ENCODE results near the gene TLL1. TPM values are rescaled to one million over a fixed set of nuclear protein-coding genes. Genes with fewer than 3 reads are reported as not detected.

Gene TLL1
- total RNA-seq, 2 experiments from 2014 or later = not detected

DNA sequence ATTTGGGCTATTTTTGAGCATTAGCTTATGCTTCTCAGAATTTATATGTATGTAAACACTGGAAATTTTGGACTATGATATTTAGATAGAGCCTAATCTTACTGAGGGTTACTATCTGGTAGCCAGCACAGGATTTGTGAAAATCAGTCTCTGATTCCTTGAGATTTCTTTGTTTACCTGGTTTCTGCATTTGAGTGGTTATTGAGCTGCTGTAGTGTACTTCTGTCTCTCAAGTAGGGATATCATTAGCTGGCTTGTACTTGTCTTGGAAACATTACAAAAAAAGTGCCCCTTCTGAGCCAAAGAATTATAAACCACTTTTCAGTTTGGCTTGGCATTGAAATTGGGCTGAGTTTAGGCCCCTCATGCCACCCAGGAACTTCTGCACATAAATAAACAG, 49.7 kb downstream of the TLL1 start:
- CTCF ChIA-PET = interaction anchor here (0.7 kb wide), 1 partner anchor 851 kb away, joined by 3 read pairs; no protein-coding TSS in a partner anchor
- H3K27ac Mint-ChIP-seq = no peak overlapping the region
- H3K36me3 Mint-ChIP-seq = no peaks in the 10 kb centered on the region
- ATAC-seq (no peak), DNase-seq (no peak)
- H3K4me1 Mint-ChIP-seq = no peaks in the 10 kb centered on the region
- peaks cover 2% of the 10 kb centered on the region for H3K9me3 Mint-ChIP-seq (ENCODE audit: low read depth)
- no peak overlapping the region for H3K4me3 Mint-ChIP-seq
- no peaks in the 10 kb centered on the region for H3K27me3 Mint-ChIP-seq

DNA sequence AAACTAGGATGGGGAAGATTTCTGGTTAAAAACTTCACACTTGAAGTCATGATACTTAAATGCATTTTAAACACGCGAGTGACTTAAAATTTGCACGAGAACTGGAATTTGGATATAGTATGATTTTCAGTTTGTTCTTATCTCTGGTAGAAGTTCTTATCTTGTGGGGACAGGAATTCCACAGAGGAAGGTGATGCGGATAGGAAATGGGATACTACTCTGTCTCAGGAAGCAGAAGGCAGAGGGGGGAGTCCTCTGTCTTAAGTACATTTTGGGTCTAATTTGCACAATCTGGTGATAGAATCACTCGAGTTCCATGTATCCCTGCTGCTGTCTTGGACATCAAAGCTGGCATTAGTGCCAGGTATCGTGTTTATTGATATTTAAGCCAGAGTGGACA, 53.3 kb downstream of the TLL1 start:
- Mint-ChIP-seq H3K4me1 (no peaks in the 10 kb centered on the region), H3K4me3 (no peak overlapping the region), H3K9me3 (ENCODE audit: low read depth) (peaks cover 2% of the 10 kb centered on the region), H3K27ac (no peak overlapping the region), H3K27me3 (no peaks in the 10 kb centered on the region), H3K36me3 (no peaks in the 10 kb centered on the region)
- no peak for DNase-seq
- CTCF ChIA-PET = no interaction called here
- ATAC-seq = no peak

DNA sequence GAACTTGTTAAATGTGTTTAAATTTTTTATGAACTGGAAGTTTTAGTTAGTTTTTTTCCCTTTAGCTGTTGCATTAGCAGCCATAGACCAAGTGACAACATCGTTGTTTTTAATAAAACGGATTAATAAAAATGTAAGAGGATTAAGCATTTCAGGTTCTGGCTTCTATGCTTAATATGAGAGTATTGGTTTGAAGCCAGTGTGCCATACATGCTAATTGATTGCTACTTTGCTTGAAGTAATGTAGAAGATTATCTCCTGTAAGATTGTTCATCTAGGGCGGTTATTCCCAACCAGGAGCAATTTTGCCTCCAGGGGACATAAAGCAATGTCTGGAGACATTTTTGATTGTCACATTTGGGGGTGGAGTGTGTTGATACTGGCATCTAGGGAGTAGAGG, 54.3 kb downstream of the TLL1 start:
- Mint-ChIP-seq H3K27ac (no peak overlapping the region), H3K9me3 (ENCODE audit: low read depth) (peaks cover 2% of the 10 kb centered on the region), H3K4me3 (no peak overlapping the region), H3K36me3 (no peaks in the 10 kb centered on the region), H3K27me3 (no peaks in the 10 kb centered on the region), H3K4me1 (no peaks in the 10 kb centered on the region)
- CTCF ChIA-PET = no interaction called here
- DNase-seq (no peak), ATAC-seq (no peak)

DNA sequence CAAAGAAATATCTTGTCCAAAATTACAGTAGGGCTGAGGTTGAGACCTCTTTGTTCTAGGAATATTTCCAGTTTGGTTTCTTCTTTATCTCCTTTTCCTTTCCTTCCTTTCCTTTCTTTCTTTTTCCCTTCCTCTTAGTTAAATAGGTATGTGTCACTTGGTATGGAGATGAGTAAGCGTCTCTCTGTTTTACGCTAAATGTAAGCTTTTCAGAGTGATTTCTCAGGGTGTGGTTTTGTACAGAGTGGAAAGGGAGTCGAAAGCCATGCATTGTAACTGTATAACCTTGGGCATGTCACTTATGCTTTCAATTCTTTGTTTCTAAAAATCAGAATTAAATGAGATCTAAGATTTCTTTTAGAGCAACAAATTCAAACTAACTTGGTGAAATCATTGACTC, 54.8 kb downstream of the TLL1 start:
- DNase-seq = no peak
- no peak overlapping the region for H3K4me3 Mint-ChIP-seq
- peaks cover 2% of the 10 kb centered on the region for H3K9me3 Mint-ChIP-seq (ENCODE audit: low read depth)
- no peaks in the 10 kb centered on the region for H3K27me3 Mint-ChIP-seq
- no peak for ATAC-seq
- no peaks in the 10 kb centered on the region for H3K4me1 Mint-ChIP-seq
- no peak overlapping the region for H3K27ac Mint-ChIP-seq
- CTCF ChIA-PET = no interaction called here
- H3K36me3 Mint-ChIP-seq = no peaks in the 10 kb centered on the region

DNA sequence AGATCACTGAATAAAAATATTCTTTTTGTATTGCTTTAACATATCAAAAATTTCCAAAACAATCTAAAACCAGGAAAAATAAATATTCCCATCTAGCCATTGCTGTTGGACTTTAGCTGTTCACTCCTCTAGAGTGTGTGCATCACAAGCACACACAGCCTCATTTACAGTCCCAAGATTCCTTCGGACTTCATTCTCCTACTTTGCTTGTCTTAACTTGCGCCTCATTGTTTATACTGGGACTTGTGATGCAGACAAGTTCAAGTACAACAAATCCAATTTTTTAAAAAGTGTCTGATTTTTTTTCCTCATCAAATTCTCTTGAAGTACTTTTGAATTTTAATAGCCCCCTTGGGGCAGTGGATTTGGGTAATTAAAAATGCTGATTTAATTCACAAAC, 55.6 kb downstream of the TLL1 start:
- no peaks in the 10 kb centered on the region for H3K27me3 Mint-ChIP-seq
- H3K4me1 Mint-ChIP-seq = no peaks in the 10 kb centered on the region
- H3K9me3 Mint-ChIP-seq (ENCODE audit: low read depth) = peaks cover 2% of the 10 kb centered on the region
- ATAC-seq (no peak), DNase-seq (no peak)
- H3K4me3 Mint-ChIP-seq = no peak overlapping the region
- H3K36me3 Mint-ChIP-seq = no peaks in the 10 kb centered on the region
- CTCF ChIA-PET = no interaction called here
- no peak overlapping the region for H3K27ac Mint-ChIP-seq

DNA sequence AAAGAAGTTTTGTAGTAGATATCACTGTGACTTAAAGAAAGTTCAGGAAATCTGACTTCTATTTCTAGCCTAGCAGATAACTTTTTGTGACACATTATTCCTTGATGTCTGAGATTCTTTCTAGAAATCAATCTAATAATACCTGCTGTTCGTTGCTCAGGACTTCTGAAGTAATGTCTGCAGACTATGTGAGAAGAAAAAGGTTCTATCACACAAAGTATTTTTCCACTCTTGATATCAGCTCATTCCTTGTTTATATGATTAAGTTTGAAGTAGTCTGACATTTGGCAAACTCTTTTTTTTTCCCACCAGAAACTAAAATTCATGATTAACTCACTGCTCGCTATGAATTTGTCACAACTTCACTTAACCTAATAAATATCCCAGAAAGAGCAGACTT, 56.6 kb downstream of the TLL1 start:
- no peak for ATAC-seq
- CTCF ChIA-PET = no interaction called here
- no peak overlapping the region for H3K27ac Mint-ChIP-seq

DNA sequence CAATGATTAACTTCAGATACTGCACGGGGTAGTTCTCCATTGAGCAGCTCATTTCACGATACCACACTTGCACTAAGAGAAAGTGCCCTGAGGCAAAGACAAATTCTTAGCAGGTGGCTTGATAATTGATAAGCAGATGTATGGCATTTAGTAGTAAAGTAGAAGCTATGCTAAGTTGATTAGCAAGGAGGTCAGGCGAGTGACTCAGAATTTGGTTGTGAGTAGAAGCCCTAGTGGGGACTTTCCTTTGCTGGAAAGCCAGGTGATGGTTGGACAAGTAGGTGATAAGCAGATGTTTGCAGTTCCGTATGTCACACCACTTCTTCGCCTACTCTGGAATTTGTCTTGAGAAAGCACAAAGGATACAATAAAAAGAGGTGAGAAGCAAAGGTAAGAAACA, 58.7 kb downstream of the TLL1 start:
- H3K27ac Mint-ChIP-seq = no peak overlapping the region
- no peaks in the 10 kb centered on the region for H3K4me1 Mint-ChIP-seq
- no peaks in the 10 kb centered on the region for H3K27me3 Mint-ChIP-seq
- no peak overlapping the region for H3K4me3 Mint-ChIP-seq
- CTCF ChIA-PET = no interaction called here
- DNase-seq (no peak), ATAC-seq (no peak)
- H3K36me3 Mint-ChIP-seq = no peaks in the 10 kb centered on the region
- H3K9me3 Mint-ChIP-seq (ENCODE audit: low read depth) = no peaks in the 10 kb centered on the region

More for the DNA sequence above, 56.6 kb downstream of the TLL1 start:
- Mint-ChIP-seq H3K27me3 (no peaks in the 10 kb centered on the region), H3K36me3 (no peaks in the 10 kb centered on the region), H3K4me3 (no peak overlapping the region), H3K9me3 (ENCODE audit: low read depth) (no peaks in the 10 kb centered on the region), H3K4me1 (no peaks in the 10 kb centered on the region)
- no peak for DNase-seq

DNA sequence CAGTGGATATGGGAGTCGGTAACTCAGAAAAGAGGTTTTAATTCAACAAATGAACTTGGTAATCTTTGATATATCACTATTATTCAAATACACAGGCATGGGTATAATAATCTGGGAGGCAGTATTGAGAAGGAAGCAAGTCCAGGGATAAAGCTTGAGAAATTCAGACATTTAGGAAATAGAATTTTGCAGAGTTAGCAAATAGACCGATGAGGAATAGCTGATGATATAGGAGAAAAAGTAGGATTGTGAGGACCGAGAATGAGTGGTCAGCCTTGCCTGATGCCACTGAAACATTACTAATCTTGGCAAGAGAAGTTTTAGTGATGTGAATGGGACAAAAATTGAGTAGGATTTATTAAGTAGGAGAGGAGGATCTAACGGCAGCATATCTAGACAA, 71.9 kb downstream of the TLL1 start:
- Mint-ChIP-seq H3K9me3 (ENCODE audit: low read depth) (peaks cover 5% of the 10 kb centered on the region), H3K4me1 (no peaks in the 10 kb centered on the region), H3K36me3 (no peaks in the 10 kb centered on the region), H3K27ac (no peak overlapping the region), H3K27me3 (no peaks in the 10 kb centered on the region), H3K4me3 (no peak overlapping the region)
- DNase-seq (no peak), ATAC-seq (no peak)
- CTCF ChIA-PET = no interaction called here

DNA sequence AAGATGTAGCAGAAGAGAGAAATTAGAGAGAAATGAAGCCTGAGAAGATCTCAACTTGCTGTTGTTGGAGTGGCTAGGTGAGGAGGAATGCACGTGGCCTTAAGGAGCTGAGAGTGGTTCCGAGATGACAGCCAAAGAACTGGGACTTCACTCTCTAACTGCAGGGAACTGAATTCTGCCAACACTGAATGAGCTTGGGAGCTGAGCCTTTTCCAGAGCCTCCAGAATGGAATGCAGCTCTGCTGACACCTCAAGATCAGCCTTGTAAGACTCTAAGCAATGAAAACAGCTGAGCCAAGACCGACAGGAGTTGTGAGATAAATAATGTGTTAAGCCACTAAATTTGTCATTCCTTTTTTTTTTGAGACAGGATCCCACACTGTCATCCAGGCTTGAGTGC, 73.0 kb downstream of the TLL1 start:
- Mint-ChIP-seq H3K27ac (no peak overlapping the region), H3K36me3 (no peaks in the 10 kb centered on the region), H3K27me3 (no peaks in the 10 kb centered on the region), H3K9me3 (ENCODE audit: low read depth) (peaks cover 5% of the 10 kb centered on the region), H3K4me1 (no peaks in the 10 kb centered on the region), H3K4me3 (no peak overlapping the region)
- CTCF ChIA-PET = no interaction called here
- ATAC-seq (no peak), DNase-seq (no peak)

DNA sequence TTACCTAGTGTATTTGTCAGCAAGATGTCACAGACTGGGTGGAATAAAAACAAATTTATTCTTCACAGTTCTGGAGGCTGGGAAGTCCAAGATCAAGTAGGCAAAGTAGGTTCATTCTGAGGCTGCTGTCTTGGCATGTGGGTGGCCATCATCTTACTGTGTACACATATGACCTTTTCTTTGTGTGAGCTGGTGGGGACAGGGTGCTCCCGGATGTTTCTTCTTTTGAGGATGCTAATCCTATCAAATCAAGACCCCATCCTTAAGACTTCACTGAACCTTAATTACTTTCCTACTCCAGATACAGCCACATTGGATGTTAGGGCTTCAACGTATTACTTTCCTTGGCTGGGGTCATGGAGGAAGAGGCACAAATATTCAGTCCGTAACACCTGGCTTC, 74.0 kb downstream of the TLL1 start:
- ATAC-seq = no peak
- H3K27me3 Mint-ChIP-seq = no peaks in the 10 kb centered on the region

DNA sequence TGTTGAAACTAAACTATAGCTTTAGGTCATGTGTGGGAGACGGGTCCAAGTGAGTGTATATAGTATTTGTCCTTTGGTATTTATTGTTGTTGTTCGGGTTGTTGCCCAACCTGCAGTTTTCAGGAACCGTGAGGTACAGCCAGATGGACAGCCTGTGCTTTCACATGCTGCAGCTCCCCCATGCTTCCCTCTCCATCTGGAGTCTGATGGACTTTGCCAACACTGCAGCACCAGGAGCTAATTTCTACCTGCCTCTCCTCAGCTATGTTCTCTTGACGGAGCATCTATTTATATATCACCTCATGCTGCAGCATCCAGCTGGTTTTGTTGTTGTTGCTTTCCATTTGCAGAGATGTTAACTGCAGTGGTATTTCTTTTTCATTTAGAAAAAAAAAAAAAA, 80.1 kb downstream of the TLL1 start:
- Mint-ChIP-seq H3K4me3 (no peak overlapping the region), H3K27me3 (no peaks in the 10 kb centered on the region), H3K9me3 (ENCODE audit: low read depth) (peaks cover 5% of the 10 kb centered on the region), H3K27ac (no peak overlapping the region), H3K36me3 (no peaks in the 10 kb centered on the region), H3K4me1 (no peaks in the 10 kb centered on the region)
- DNase-seq (no peak), ATAC-seq (no peak)
- CTCF ChIA-PET = no interaction called here

More for the DNA sequence above, 74.0 kb downstream of the TLL1 start:
- Mint-ChIP-seq H3K27ac (no peak overlapping the region), H3K4me3 (no peak overlapping the region), H3K36me3 (no peaks in the 10 kb centered on the region), H3K4me1 (no peaks in the 10 kb centered on the region), H3K9me3 (ENCODE audit: low read depth) (peaks cover 2% of the 10 kb centered on the region)
- CTCF ChIA-PET = no interaction called here
- DNase-seq = no peak

DNA sequence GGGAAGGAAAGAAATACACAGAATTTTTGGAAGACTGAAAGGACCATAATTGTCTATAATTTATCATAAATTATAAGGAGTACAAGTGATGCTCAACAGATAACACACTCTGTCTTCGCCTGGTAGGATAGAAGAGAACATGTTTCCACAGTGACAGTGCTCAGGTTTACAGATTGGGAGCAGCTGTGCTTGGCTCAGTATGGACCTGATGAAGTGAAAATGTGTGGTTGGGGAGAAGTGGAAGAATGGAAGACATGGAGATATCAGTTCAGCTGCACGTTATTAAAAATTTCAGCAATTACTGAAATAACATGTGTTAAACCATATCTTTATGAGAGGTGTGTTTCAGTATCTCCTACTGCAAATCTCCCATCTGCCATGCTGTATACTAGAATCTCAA, 90.6 kb downstream of the TLL1 start:
- Mint-ChIP-seq H3K27ac (no peak overlapping the region), H3K36me3 (no peaks in the 10 kb centered on the region), H3K9me3 (ENCODE audit: low read depth) (peaks cover 3% of the 10 kb centered on the region), H3K4me3 (no peak overlapping the region), H3K4me1 (no peaks in the 10 kb centered on the region), H3K27me3 (no peaks in the 10 kb centered on the region)
- ATAC-seq = no peak
- DNase-seq = no peak
- CTCF ChIA-PET = no interaction called here

DNA sequence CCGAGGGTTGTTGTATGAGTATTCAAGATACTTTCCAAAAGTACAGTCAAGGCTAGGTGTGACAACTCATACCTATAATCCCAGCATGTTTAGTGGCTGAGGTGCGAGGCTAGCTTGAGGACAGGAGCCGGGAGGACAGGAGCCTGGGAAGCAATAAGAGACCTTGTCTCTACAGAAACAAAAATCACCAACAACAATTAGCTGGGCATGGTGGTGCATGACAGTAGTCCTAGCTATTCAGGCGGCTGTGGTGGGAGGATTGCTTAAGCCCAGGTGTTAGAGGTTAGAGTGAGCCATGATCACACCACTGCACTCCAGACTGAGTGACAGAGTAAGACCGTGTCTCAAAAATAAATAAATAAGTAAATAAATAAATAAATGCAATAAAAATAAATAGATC, 91.6 kb downstream of the TLL1 start:
- DNase-seq (no peak), ATAC-seq (no peak)
- Mint-ChIP-seq H3K9me3 (ENCODE audit: low read depth) (peaks cover 3% of the 10 kb centered on the region), H3K27ac (no peak overlapping the region), H3K4me1 (no peaks in the 10 kb centered on the region), H3K4me3 (no peak overlapping the region), H3K36me3 (no peaks in the 10 kb centered on the region), H3K27me3 (no peaks in the 10 kb centered on the region)
- CTCF ChIA-PET = no interaction called here

DNA sequence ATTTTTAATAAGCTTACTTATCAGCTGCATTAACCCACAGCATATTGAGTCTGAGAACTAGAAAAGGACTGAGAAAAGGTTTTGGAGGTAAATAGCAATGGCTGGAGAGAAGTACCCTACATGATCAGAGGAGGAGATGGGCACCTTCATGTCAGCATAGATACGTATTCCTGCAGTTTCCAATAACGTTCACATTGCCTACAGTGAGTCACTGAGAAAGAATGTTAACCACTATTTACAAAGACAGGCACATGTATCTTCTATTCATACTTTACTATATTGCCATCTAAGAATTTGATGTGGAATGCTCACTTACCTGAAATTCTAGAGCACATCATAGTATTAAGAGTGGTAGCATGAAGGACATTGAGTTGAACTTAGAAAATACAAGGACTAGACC, 92.5 kb downstream of the TLL1 start:
- Mint-ChIP-seq H3K27me3 (no peaks in the 10 kb centered on the region), H3K4me3 (no peak overlapping the region), H3K27ac (no peak overlapping the region), H3K4me1 (no peaks in the 10 kb centered on the region), H3K9me3 (ENCODE audit: low read depth) (peaks cover 3% of the 10 kb centered on the region), H3K36me3 (no peaks in the 10 kb centered on the region)
- no peak for ATAC-seq
- no peak for DNase-seq
- CTCF ChIA-PET = no interaction called here

DNA sequence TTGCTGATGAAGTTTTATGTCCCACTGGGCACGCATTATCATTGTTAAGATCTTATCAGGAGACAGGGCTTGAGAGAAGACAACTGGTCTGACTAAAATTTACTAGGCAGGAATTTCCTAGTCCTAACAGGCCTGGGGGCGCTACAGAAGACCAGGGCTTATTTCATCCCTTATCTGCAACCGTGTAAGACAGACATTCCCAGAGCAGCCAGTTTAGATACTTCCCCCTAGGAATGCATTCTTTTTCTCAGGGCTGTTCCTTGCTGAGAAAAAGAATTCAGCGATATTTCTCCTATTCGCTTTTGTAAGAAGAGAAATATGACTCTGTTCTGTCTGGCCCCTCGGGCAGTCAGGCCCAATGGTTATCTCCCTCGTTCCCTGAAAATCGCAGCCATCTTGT, 93.8 kb downstream of the TLL1 start:
- no peak overlapping the region for H3K4me3 Mint-ChIP-seq
- peaks cover 3% of the 10 kb centered on the region for H3K9me3 Mint-ChIP-seq (ENCODE audit: low read depth)

More for the DNA sequence above, 93.8 kb downstream of the TLL1 start:
- H3K27ac Mint-ChIP-seq = no peak overlapping the region
- H3K27me3 Mint-ChIP-seq = no peaks in the 10 kb centered on the region
- CTCF ChIA-PET = no interaction called here
- H3K36me3 Mint-ChIP-seq = no peaks in the 10 kb centered on the region
- ATAC-seq (no peak), DNase-seq (no peak)
- no peaks in the 10 kb centered on the region for H3K4me1 Mint-ChIP-seq

Measured in activated CD8-positive, alpha-beta memory T cell treated with anti-CD3 and anti-CD28 coated beads, Interleukin-2, amount 10 ng/mL, durations not matched to agents 7 days and 5 days (primary cell).